ENCODE results near the gene GFI1B.
"Not testable (repeated sequence)": the region's sequence is repeated elsewhere in the genome, so short reads cannot be mapped to it uniquely, and the experiment has no call there.

The GFI1B gene

GRCh38 chr9:132969783-132970182, 8.7 kb upstream of the GFI1B start:
- DNase-seq (ENCODE audit: low spot score) = no peak

- DNase-seq (ENCODE audit: low spot score) = no peak
Observed at GRCh38 chr9:132970324-132971062, 8.0 kb upstream of the GFI1B start.

GRCh38 chr9:132973166-132973565, 5.3 kb upstream of the GFI1B start:
- no peak for DNase-seq (ENCODE audit: low spot score)

- DNase-seq (ENCODE audit: low spot score) = no peak
Observed at GRCh38 chr9:132973713-132974112, 4.8 kb upstream of the GFI1B start.

- no peak for DNase-seq (ENCODE audit: low spot score)
Observed at GRCh38 chr9:132975961-132976360, 2.5 kb upstream of the GFI1B start.

GRCh38 chr9:132976571-132976970, 1.9 kb upstream of the GFI1B start:
- DNase-seq (ENCODE audit: low spot score) = no peak

- DNase-seq (ENCODE audit: low spot score) = no peak
Observed at GRCh38 chr9:132978112-132978450, 413 bp upstream of the GFI1B start.

GRCh38 chr9:132980157-132980556, 1.7 kb downstream of the GFI1B start:
- no peak for DNase-seq (ENCODE audit: low spot score)

- no peak for DNase-seq (ENCODE audit: low spot score)
Observed at GRCh38 chr9:132982458-132982857, 4.0 kb downstream of the GFI1B start.

- no peak for DNase-seq (ENCODE audit: low spot score)
Observed at GRCh38 chr9:132983491-132984201, 5.2 kb downstream of the GFI1B start.

GRCh38 chr9:132984202-132985070, 5.9 kb downstream of the GFI1B start:
- no peak for DNase-seq (ENCODE audit: low spot score)

GRCh38 chr9:132985071-132985350, 6.5 kb downstream of the GFI1B start:
- no peak for DNase-seq (ENCODE audit: low spot score)

GRCh38 chr9:132985489-132985888, 7.0 kb downstream of the GFI1B start:
- no peak for DNase-seq (ENCODE audit: low spot score)

- no peak for DNase-seq (ENCODE audit: low spot score)
Observed at GRCh38 chr9:132986114-132986513, 7.6 kb downstream of the GFI1B start.

GRCh38 chr9:132986640-132987620, 8.4 kb downstream of the GFI1B start:
- no peak for DNase-seq (ENCODE audit: low spot score)

- no peak for DNase-seq (ENCODE audit: low spot score)
Observed at GRCh38 chr9:132988244-132989013, 9.9 kb downstream of the GFI1B start.

- DNase-seq (ENCODE audit: low spot score) = no peak
Observed at GRCh38 chr9:132989014-132989310, 10.5 kb downstream of the GFI1B start.

- no peak for DNase-seq (ENCODE audit: low spot score)
Observed at GRCh38 chr9:132989414-132989996, 11.0 kb downstream of the GFI1B start.

GRCh38 chr9:132989998-132990557, 11.6 kb downstream of the GFI1B start:
- DNase-seq (ENCODE audit: low spot score) = not testable (repeated sequence)

- no peak for DNase-seq (ENCODE audit: low spot score)
Observed at GRCh38 chr9:132990781-132991180, 12.3 kb downstream of the GFI1B start.

Measured in left forelimb (tissue), 1 donor.